Measurements from ENCODE around the gene MAN2B2. TPM values are rescaled to one million over a fixed set of nuclear protein-coding genes. Genes with fewer than 3 reads are reported as not detected.

Gene MAN2B2
- total RNA-seq, 4 donors from 2014 or later, result 3.3 to 5.6 (median 4.5) TPM

DNA sequence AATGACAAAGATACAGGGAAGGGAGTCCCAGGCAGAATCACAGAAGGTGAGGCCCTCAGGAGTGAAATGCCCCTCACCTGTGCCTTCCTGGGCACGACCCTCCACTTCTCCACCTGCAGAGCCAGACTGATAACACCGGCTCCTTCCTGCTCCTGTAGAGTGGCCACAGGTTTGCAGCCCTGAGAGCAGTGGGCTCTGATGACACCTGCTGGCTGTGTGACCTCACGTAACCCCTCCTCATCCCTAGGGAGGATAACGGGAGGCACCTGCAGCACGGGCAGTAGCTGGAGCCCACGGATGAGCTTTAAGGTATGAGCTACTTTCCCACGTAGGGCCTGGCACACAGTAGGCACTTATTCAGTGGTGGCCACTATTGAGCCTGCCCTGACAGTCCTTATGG, 25.5 kb upstream of the MAN2B2 start:
- DNase-seq (no peak), ATAC-seq (no peak)
- no peaks in the 10 kb centered on the region for H3K4me1 ChIP-seq
- H3K9me3 ChIP-seq, result no peaks in the 10 kb centered on the region
- intact Hi-C loops (cut with DNase I; ENCODE audit: low total_unique reads) (loop anchor here (5.0 kb wide), 1 partner anchor 297 kb away; no protein-coding TSS in a partner anchor), in situ Hi-C loops (cut with MboI; ENCODE audit: low sequenced_read_pairs in 4 of 4) (no loop called here)
- H3K4me3 ChIP-seq, result no peak overlapping the region
- H3K27ac ChIP-seq, result no peak overlapping the region
- peaks cover 0 to 9% (median 3%) of the 10 kb centered on the region in 3 donors for H3K27me3 ChIP-seq
- H3K36me3 ChIP-seq, result no peaks in the 10 kb centered on the region
- no peak for TF ChIP-seq CTCF (IDR thresholded peaks at IDR 0.05 in 4 of 5, conservative IDR thresholded peaks at IDR 0.05 in 1 of 5)
- TF ChIP-seq POLR2A (IDR thresholded peaks at IDR 0.05), result no peak

- Histone ChIP-seq H3K4me1 (no peaks in the 10 kb centered on the region), H3K27me3 (peaks cover 0 to 9% (median 3%) of the 10 kb centered on the region in 3 donors), H3K4me3 (no peak overlapping the region), H3K36me3 (no peaks in the 10 kb centered on the region), H3K27ac (no peak overlapping the region), H3K9me3 (no peaks in the 10 kb centered on the region)
- ATAC-seq (no peak), DNase-seq (no peak)
- TF ChIP-seq POLR2A (IDR thresholded peaks at IDR 0.05), result no peak
- TF ChIP-seq CTCF (IDR thresholded peaks at IDR 0.05 in 4 of 5, conservative IDR thresholded peaks at IDR 0.05 in 1 of 5), result no peak
- in situ Hi-C loops (cut with MboI; ENCODE audit: low sequenced_read_pairs in 4 of 4), result no loop called here
- intact Hi-C loops (cut with DNase I; ENCODE audit: low total_unique reads), result loop anchor here (5.0 kb wide), 1 partner anchor 298 kb away; no protein-coding TSS in a partner anchor
Observed at GRCh38 chr4:6549890-6550620, 24.9 kb upstream of the MAN2B2 start.

GRCh38 chr4:6550821-6551220, 24.2 kb upstream of the MAN2B2 start:
- H3K9me3 ChIP-seq, result no peaks in the 10 kb centered on the region
- no peaks in the 10 kb centered on the region for H3K36me3 ChIP-seq
- no peak overlapping the region for H3K27ac ChIP-seq
- peaks cover 0 to 9% (median 6%) of the 10 kb centered on the region in 3 donors for H3K27me3 ChIP-seq
- intact Hi-C loops (cut with DNase I; ENCODE audit: low total_unique reads), result no loop called here
- no peak for DNase-seq
- TF ChIP-seq CTCF (IDR thresholded peaks at IDR 0.05 in 4 of 5, conservative IDR thresholded peaks at IDR 0.05 in 1 of 5), result no peak
- TF ChIP-seq POLR2A (IDR thresholded peaks at IDR 0.05), result no peak
- no peaks in the 10 kb centered on the region for H3K4me1 ChIP-seq
- no peak for ATAC-seq
- no peak overlapping the region for H3K4me3 ChIP-seq
- in situ Hi-C loops (cut with MboI; ENCODE audit: low sequenced_read_pairs in 4 of 4), result no loop called here

DNA sequence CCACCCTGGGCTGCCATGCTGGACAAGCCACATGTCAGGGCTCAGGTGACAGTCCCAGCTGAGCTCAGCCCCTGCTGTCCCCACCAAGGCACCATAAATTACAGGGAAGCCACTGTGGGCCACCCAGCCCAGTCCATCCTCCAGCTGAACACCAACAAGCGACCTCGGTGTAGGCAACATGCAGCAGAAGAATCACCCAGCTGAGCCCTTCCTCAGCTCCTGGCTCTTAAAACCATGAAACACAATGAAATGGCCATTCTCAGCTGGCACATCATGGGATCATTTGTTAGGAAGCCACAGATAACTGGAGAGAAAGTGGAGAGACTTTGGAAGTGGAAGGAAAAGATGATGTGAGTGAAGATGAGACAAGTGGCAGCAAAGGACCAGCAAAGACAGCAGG, 23.3 kb upstream of the MAN2B2 start:
- no peak for DNase-seq
- ATAC-seq, result no peak
- Histone ChIP-seq H3K27ac (no peak overlapping the region), H3K27me3 (peaks cover 6 to 11% (median 9%) of the 10 kb centered on the region in 3 donors), H3K36me3 (no peaks in the 10 kb centered on the region), H3K9me3 (no peaks in the 10 kb centered on the region), H3K4me1 (no peaks in the 10 kb centered on the region), H3K4me3 (no peak overlapping the region)
- in situ Hi-C loops (cut with MboI; ENCODE audit: low sequenced_read_pairs in 4 of 4) (no loop called here), intact Hi-C loops (cut with DNase I; ENCODE audit: low total_unique reads) (no loop called here)
- TF ChIP-seq POLR2A (IDR thresholded peaks at IDR 0.05) (no peak), CTCF (IDR thresholded peaks at IDR 0.05 in 4 of 5, conservative IDR thresholded peaks at IDR 0.05 in 1 of 5) (no peak)
